22Rv1 (cell line): Measurements from ENCODE around the gene VPS41.

Source experiments
- CTCF ChIP-seq: fragments of 450-650 bp; IDR thresholded peaks from 2 replicates; pipeline ENCODE4 v1.5.1; 2017; ENCODE audit warnings: mild to moderate bottlenecking
- ZFX ChIP-seq: fragments of 450-650 bp; IDR thresholded peaks from 2 replicates; pipeline ENCODE4 v1.6.1; 2017; ENCODE audit warnings: antibody characterized with exemption, borderline replicate concordance

- TF ChIP-seq CTCF, result no peak
- TF ChIP-seq ZFX, result no peak
Measured at GRCh38 chr7:38743899-38744298, 165.1 kb downstream of the VPS41 start.
